ENCODE results near the gene XRCC4.

XRCC4 gene

DNA sequence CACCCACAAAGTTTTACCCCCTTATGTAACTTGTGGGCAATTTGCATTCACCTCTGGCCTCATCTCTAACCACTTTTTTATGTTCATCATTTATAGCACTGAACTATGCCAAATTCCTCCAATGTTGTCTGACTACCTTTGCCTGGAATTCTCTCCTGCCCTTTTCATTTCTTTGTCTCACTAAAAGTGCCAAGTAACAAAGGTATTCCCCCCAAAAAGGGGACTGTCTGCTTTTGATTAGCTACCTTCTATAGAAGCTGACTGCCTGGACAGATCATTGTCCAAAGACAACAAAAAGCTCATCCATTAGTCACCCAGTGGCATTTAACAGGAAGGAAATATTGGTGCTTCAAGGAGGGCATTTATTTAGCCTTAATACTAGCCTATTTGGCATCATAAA lies 204.3 kb downstream of the XRCC4 start:
- DNase-seq = no peak

DNA sequence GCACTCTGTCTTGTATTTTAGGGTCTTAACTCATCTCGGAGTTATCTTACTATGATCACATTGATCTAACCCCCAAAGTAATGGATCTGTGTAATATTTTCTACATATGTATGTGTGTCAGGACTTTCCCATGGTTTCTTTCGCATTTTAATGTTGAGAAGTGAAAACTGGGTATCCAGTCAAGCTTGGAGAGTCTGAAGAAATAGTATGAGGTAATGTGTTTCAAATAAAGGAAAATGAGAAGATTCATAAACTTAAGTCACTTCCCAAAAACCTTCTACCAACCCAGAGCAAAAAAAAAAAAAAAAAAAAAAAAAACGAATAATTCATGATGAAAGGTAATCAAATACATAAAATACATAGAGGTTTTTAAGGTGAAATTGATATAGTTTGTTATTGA lies 206.4 kb downstream of the XRCC4 start:
- DNase-seq = no peak

- no peak for DNase-seq
Observed at GRCh38 chr5:83285661-83286398, 208.5 kb downstream of the XRCC4 start.

- no peak for DNase-seq
Observed at GRCh38 chr5:83294246-83294645, 216.9 kb downstream of the XRCC4 start.

- DNase-seq = no peak
Observed at GRCh38 chr5:83299353-83299752, 222.0 kb downstream of the XRCC4 start.

- peak; percentile 32 for DNase-seq
Observed at GRCh38 chr5:83306572-83307241, 229.4 kb downstream of the XRCC4 start.

DNA sequence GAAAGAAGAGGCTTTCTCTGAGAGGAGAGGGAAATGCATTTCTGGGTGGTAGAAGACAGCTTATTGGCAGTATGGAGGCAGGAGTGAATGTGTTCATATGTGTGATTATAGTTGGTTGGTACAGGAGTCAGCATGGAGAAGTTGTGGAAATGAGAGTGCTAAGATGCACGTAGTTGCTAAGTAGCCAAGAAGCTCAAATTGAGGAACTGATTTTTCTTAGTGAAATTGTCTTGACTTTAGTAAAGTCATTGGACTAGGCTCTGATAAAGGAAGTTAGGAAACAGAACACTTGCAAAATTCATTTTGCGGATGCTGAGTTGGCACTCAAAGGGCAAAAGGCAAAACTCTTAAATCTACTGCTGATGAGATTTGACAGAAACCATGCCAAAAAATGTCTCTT lies 235.3 kb downstream of the XRCC4 start:
- DNase-seq = no peak

- no peak for DNase-seq
Observed at GRCh38 chr5:83313436-83313835, 236.1 kb downstream of the XRCC4 start.

GRCh38 chr5:83321483-83322055 lies 244.2 kb downstream of the XRCC4 start:
- DNase-seq = no peak

GRCh38 chr5:83322273-83322924 lies 245.1 kb downstream of the XRCC4 start:
- DNase-seq = no peak

- DNase-seq = no peak
Observed at GRCh38 chr5:83323557-83324180, 246.3 kb downstream of the XRCC4 start.

DNA sequence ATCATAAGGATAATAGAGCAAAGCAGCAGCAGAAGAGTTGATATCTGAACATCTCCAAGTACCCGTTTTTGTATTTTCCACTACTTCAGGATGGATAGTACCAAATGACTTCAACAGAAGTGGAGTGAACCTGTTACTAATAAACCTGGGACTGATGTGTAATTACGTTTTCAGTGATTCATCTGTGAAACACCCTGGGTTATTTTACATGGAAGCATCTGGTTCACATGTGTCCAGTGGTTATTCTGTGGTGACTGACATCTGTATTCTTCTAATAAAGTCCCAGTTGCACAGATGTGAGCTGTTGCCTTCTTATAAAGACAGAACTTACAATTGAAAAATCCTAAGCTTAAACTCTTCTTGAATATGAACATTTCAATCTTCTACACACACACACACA lies 254.5 kb downstream of the XRCC4 start:
- DNase-seq = no peak

DNA sequence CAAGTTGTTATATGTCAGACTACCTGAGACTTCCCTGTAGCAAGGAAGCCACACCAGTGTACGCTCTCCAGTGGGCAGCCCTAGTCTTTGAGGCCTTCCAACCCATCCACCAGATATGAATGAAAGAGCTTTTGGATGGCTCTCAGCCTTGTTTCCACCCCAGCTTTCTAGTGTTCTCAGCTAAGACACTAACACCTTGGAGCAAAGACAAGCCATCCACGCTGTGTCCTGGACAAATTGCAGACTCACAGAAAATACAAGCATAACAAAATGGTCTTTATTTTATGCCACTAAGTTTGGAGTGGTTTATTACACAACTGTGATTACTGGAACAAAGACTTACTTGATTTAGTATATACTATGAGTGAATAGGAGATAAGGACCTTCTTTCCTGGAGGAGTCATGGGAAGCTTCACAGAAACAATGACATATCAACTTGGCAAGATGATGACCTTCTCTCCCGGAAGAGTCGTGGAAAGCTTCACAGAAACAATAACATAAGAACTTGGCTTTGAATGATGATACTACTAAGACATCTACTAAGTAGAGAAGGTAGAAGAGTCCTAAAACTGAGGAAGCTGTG lies 260.2 kb downstream of the XRCC4 start:
- no peak for DNase-seq

DNA sequence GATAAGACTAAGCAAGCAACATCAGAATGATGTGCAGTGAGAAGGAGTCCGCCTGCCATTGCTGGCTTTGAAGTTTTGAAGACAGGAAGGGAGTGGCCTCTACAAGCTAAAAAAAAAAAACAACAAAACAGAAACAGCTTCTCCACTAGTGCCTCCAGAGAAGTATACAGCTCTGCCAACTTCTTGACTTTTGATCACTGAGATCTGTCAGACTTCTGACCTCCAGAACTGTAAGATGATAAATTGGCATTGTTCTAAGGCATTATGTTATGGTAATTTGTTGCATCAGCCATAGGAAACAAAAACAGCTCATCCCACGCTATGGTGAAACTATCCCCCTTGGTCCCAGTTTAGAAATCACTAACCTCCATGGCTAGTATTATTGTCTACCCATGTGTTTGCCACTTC lies 263.2 kb downstream of the XRCC4 start:
- DNase-seq = no peak

DNA sequence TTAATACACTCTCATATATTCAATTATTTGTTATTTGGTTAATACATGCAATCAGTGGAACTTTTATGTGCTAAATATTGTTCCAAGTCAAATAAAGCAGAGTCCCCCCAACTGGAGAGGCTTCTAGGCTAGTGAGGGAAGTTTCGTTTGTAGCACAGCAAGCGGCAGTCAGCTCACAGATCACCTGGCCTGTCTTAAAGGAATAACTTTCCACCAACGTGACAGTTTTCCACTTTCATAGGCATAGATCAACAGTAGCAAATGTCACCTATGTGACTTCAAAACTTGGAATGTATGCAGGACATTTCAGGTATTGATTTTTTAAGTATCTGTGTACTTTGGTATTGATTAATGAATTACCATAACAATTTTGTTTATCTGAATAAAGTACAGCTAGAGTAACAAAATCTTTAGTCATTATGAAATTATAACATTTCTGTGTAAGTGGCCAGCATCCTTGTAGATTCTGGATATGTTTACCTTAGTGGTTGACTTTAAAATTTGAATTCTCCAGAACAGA lies 264.5 kb downstream of the XRCC4 start:
- DNase-seq = no peak

- no peak for DNase-seq
Observed at GRCh38 chr5:83342465-83342864, 265.1 kb downstream of the XRCC4 start.

DNA sequence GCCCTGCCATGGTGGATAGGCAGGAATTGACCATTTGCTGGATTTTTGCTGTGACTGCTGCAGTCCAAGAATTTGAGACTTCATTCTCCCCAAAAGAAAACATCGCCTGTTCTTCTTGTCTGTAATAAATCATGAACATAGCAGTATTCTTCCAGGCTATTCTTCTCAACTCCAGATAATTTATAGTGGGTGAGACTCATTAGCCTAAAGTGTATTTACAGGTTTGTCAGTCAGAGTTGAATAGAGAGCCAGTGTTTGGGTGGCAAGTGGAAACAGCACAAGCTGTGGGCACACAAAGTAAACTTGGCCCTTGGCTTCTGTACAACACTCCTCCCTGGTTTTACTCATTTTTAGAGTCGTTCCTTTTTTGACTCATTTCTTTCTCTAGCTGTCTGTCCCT lies 266.0 kb downstream of the XRCC4 start:
- DNase-seq = no peak

GRCh38 chr5:83345423-83345822 lies 268.1 kb downstream of the XRCC4 start:
- no peak for DNase-seq

GRCh38 chr5:83348281-83348780 lies 271.0 kb downstream of the XRCC4 start:
- DNase-seq = no peak

GRCh38 chr5:83353231-83353630 lies 275.9 kb downstream of the XRCC4 start:
- no peak for DNase-seq

- DNase-seq = no peak
Observed at GRCh38 chr5:83353774-83354173, 276.4 kb downstream of the XRCC4 start.

DNA sequence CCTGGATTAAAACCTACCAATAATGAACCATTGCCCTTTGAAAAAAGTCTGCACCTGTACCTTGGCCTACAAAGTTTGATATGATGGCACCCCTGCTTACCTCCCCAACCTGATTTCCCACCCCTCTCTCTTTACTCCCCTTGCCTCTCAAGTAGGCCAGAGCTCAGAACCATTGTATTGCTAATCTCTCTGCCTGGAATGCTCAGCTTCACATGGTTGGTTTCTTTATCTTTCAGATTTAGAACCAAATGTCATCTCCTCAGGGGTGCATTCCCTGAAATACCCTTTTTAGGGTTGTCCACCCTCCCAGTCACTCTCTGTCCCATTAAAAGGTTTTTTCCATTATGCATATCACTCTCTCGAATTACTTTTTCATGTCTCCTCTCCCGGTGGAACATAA lies 277.6 kb downstream of the XRCC4 start:
- no peak for DNase-seq
